Caco-2 (cell line): ENCODE measurements around the gene TMEM107. TPM values are rescaled to one million over a fixed set of nuclear protein-coding genes. Genes with fewer than 3 reads are reported as not detected.
"Not testable (repeated sequence)": the region's sequence is repeated elsewhere in the genome, so short reads cannot be mapped to it uniquely, and the experiment has no call there.

Experiments used
- BruUV-seq: library from RNA; stranded (reverse); fragments of 400-500 nt; replicated peaks from 2 replicates; lab custom pipeline; 2021; lab: Mats Ljungman, UMichigan
- CTCF ChIA-PET: fragments of 300-600 bp; sonication (Branson Sonifier 250); formaldehyde crosslinking; loops from one replicate; lab custom pipeline; 2022; ENCODE audit warnings: antibody characterized with exemption; lab: Charles Lee
- POLR2A ChIA-PET: fragments of 300-600 bp; sonication (Branson Sonifier 250); formaldehyde crosslinking; loops from one replicate; lab custom pipeline; 2022; ENCODE audit warnings: antibody characterized with exemption; lab: Charles Lee
- DNase-seq, 2 experiments: peaks; one replicate each; pipeline versions ENCODE4 v3.0.0 to v3.0.0-alpha.2; 2020 to 2022
- H3K27me3 ChIP-seq: replicated peaks from 2 replicates; pipeline ENCODE4 v1.6.0; 2011; ENCODE audit warnings: low read length; ENCODE audit not compliant: control insufficient read depth, insufficient read depth
- H3K36me3 ChIP-seq: 2 replicates; pipeline ENCODE4 v1.5.1; 2011; ENCODE audit warnings: low read length; ENCODE audit not compliant: control insufficient read depth, insufficient read depth
- H3K4me1 ChIP-seq: fragments of 250-450 bp; sonication (Bioruptor Pico); 2 replicates; pipeline ENCODE4 v1.5.1; 2020; ENCODE audit warnings: mild to moderate bottlenecking
- H3K4me3 ChIP-seq: 2 replicates; pipeline ENCODE4 v1.5.1; 2011; ENCODE audit warnings: low read depth, mild to moderate bottlenecking, control low read depth, low read length
- H3K9me3 ChIP-seq: fragments of 250-450 bp; sonication (Bioruptor Pico); 2 replicates; pipeline ENCODE4 v1.5.1; 2020; ENCODE audit warnings: mild to moderate bottlenecking, moderate library complexity
- H3K27ac Mint-ChIP-seq: one replicate; pipeline ENCODE4 v1.8.0; 2022; ENCODE audit warnings: mixed read lengths; ENCODE audit not compliant: unreplicated experiment
- H3K27me3 Mint-ChIP-seq: one replicate; pipeline ENCODE4 v1.8.0; 2022; ENCODE audit warnings: mixed read lengths; ENCODE audit not compliant: insufficient read depth, unreplicated experiment
- H3K36me3 Mint-ChIP-seq: one replicate; pipeline ENCODE4 v1.8.0; 2022; ENCODE audit warnings: mild to moderate bottlenecking, mixed read lengths; ENCODE audit not compliant: insufficient read depth, unreplicated experiment
- H3K4me1 Mint-ChIP-seq: one replicate; pipeline ENCODE4 v1.8.0; 2022; ENCODE audit warnings: low read depth, mixed read lengths; ENCODE audit not compliant: unreplicated experiment
- H3K4me3 Mint-ChIP-seq: one replicate; pipeline ENCODE4 v1.8.0; 2022; ENCODE audit warnings: mild to moderate bottlenecking, moderate library complexity, mixed read lengths; ENCODE audit not compliant: unreplicated experiment
- H3K9me3 Mint-ChIP-seq: one replicate; pipeline ENCODE4 v1.8.0; 2022; ENCODE audit warnings: mixed read lengths; ENCODE audit not compliant: unreplicated experiment
- intact Hi-C: fragments of 100-400 bp; cut with micrococcal nuclease; formaldehyde crosslinking; loops from one replicate; pipeline ENCODE4 v1.10.0; 2022; ENCODE audit not compliant: unreplicated experiment
- total RNA-seq: library from RNA; stranded (reverse); gene quantifications from 2 replicates; pipeline ENCODE4 v1.2.3, GENCODE V29; 2022
- TF ChIP-seq, protein P1 (sequence below), 2 experiments: fragments of 200-600 bp in 1 of 2; IDR thresholded peaks; 1 replicate in 1 of 2; 2 replicates in 1 of 2; pipeline versions ENCODE4 v1.5.1 to v1.8.0; 2011 to 2022; ENCODE audit warnings: antibody characterized with exemption in 1 of 2, control low read depth in 1 of 2, inconsistent platforms in 1 of 2, low read depth in 1 of 2, low read length in 1 of 2, mild to moderate bottlenecking in 1 of 2, moderate library complexity in 1 of 2; ENCODE audit not compliant: insufficient read depth in 1 of 2, severe bottlenecking in 1 of 2, unreplicated experiment in 1 of 2

The TMEM107 gene
- total RNA-seq, 1 experiment from 2014 or later: 5.4 TPM

DNA sequence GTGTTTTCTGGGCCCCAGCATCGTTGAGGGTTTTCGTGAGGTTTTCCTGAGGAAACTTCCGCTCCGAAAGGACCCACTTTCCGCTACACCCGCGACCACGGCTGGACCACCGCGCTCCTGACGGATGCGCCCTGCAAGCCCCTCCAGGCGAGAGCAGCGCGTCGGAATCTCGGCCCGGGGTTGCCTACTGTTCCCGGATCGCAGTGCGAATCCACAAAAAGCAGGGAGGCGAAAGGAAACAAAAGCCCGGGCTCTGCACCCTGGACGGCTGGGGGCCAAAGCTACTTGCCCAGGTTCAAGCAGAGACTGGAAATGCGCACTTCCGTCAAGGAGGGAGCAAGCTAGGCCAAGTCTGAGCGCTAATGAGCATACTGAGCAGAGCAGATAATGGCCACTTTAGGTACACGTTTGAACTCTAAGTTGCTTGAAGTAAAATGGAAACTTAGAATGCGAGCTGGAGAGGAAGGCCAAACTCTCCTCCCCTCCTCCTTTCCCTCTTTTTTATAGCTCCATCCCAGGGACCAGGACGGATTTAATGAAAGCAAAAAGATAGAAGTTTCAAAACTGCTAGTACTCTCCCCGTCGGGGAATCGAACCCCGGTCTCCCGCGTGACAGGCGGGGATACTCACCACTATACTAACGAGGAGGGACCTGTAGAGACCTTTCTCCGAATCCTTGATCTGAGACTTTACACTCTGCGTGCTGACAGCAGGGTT, 45.6 kb upstream of the TMEM107 start:
- H3K9me3 Mint-ChIP-seq: no peaks in the 10 kb centered on the region
- CTCF ChIA-PET: interaction anchor here (0.6 to 1.6 kb wide), 4 partner anchors 11 to 48 kb away, joined by 3 to 4 read pairs (median 4); partner anchors contain the start of gene AURKB
- no peaks in the 10 kb centered on the region for H3K4me1 ChIP-seq
- H3K27me3 Mint-ChIP-seq: peaks cover 2% of the 10 kb centered on the region
- BruUV-seq: no TSS peak
- no peaks in the 10 kb centered on the region for H3K9me3 ChIP-seq
- peak; percentile 72 to 83 for DNase-seq
- POLR2A ChIA-PET: interaction anchor here (0.5 to 2.2 kb wide), 11 partner anchors 12 to 776 kb away, joined by 3 to 24 read pairs (median 5); partner anchors contain the start of genes AURKB, CTC1, SLC25A35 and TMEM107
- peak overlapping the region; percentile 66 for H3K4me3 ChIP-seq
- H3K27ac Mint-ChIP-seq: peak overlapping the region; percentile 96
- H3K4me1 Mint-ChIP-seq: peaks cover 17% of the 10 kb centered on the region
- TF ChIP-seq, protein P1, sequence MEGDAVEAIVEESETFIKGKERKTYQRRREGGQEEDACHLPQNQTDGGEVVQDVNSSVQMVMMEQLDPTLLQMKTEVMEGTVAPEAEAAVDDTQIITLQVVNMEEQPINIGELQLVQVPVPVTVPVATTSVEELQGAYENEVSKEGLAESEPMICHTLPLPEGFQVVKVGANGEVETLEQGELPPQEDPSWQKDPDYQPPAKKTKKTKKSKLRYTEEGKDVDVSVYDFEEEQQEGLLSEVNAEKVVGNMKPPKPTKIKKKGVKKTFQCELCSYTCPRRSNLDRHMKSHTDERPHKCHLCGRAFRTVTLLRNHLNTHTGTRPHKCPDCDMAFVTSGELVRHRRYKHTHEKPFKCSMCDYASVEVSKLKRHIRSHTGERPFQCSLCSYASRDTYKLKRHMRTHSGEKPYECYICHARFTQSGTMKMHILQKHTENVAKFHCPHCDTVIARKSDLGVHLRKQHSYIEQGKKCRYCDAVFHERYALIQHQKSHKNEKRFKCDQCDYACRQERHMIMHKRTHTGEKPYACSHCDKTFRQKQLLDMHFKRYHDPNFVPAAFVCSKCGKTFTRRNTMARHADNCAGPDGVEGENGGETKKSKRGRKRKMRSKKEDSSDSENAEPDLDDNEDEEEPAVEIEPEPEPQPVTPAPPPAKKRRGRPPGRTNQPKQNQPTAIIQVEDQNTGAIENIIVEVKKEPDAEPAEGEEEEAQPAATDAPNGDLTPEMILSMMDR (IDR thresholded peaks at IDR 0.05; ENCODE audit: insufficient read depth in 1 of 2, low read depth in 1 of 2, low read length in 1 of 2, severe bottlenecking in 1 of 2, unreplicated experiment in 1 of 2): no peak
- peak overlapping the region; percentile 90 for H3K4me3 Mint-ChIP-seq
- intact Hi-C loops: loop anchor here (1.0 kb wide), 1 partner anchor 35 kb away; no protein-coding TSS in a partner anchor
- no peaks in the 10 kb centered on the region for H3K36me3 ChIP-seq
- no peaks in the 10 kb centered on the region for H3K27me3 ChIP-seq
- peaks cover 50% of the 10 kb centered on the region for H3K36me3 Mint-ChIP-seq

DNA sequence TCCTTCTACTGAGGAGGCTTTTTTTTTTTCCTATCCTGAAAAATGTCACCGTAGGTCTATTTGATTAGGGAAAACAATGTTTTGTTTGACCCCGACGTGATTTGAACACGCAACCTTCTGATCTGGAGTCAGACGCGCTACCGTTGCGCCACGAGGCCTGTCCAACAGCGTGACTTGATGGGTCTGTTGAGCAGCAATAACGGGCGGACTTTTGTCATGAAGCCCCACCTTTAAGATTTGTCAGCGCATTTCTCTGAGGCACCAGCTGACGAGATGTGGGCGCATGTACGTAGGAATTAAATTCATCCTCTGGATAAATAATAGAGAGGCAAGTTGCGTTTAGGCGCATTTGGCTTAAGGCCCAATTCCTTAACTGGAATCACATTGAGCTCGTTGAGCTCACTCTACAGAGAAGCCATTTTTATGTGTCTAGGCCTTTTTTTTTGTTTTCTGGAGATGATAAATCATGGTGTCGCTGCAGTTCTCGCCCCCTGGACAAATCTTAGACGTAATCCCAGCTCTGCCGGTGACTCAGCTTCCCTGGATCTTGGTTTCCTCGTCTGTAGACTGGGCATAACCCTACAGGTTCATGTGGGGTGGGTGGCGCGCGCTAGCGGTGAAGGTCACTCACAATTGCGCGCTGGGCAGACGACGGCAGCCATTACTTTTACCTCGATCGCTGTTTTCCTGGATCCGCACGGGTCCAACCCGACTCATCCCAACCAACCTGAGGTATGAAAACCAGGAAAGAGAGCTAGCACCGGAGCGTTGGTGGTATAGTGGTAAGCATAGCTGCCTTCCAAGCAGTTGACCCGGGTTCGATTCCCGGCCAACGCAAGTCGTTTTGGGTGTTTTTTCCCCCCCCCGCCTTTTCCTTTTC, 44.8 kb upstream of the TMEM107 start:
- Mint-ChIP-seq H3K27ac (peak overlapping the region; percentile 96), H3K9me3 (no peaks in the 10 kb centered on the region), H3K4me1 (peaks cover 16% of the 10 kb centered on the region), H3K4me3 (peak overlapping the region; percentile 90), H3K36me3 (peaks cover 42% of the 10 kb centered on the region), H3K27me3 (peaks cover 2% of the 10 kb centered on the region)
- H3K4me1 ChIP-seq: no peaks in the 10 kb centered on the region
- TF ChIP-seq, protein P1 (IDR thresholded peaks at IDR 0.05; ENCODE audit: insufficient read depth in 1 of 2, low read depth in 1 of 2, low read length in 1 of 2, severe bottlenecking in 1 of 2, unreplicated experiment in 1 of 2): no peak
- no TSS peak for BruUV-seq
- ChIA-PET CTCF (interaction anchor here (1.4 to 1.6 kb wide), 2 partner anchors 11 to 31 kb away, joined by 4 read pairs; partner anchors contain the start of gene AURKB), POLR2A (interaction anchor here (0.5 to 2.2 kb wide), 10 partner anchors 11 to 761 kb away, joined by 3 to 24 read pairs (median 5); partner anchors contain the start of genes AURKB, BORCS6, CTC1 and SLC25A35)
- H3K27me3 ChIP-seq: no peaks in the 10 kb centered on the region
- intact Hi-C loops: no loop called here
- peak; percentile 83 to 89 for DNase-seq
- H3K9me3 ChIP-seq: no peaks in the 10 kb centered on the region
- H3K4me3 ChIP-seq: peak overlapping the region; percentile 66
- no peaks in the 10 kb centered on the region for H3K36me3 ChIP-seq

DNA sequence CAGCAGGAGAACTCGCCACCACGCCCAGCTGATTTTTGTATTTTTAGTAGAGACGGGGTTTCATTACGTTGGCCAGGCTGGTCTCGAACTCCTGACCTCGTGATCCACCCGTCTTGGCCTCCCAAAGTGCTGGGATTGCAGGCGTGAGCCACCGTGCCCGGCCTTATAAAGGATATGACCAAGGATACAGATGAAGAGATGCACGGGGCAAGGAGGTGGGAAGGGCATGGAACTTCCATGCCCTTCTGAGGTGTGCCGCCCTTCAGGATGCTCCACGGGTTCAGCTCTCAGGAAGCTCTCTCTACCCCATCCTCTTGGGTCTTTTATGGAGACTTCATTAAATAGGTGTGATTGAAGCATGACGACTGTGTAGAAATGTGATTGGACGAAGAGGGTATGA, 37.8 kb upstream of the TMEM107 start:
- H3K4me1 ChIP-seq, BruUV-seq, CTCF ChIA-PET, H3K9me3 Mint-ChIP-seq, H3K27me3 Mint-ChIP-seq, intact Hi-C loops, DNase-seq, H3K27ac Mint-ChIP-seq, H3K4me3 ChIP-seq, H3K36me3 ChIP-seq, H3K27me3 ChIP-seq, H3K9me3 ChIP-seq, H3K4me3 Mint-ChIP-seq: not testable (repeated sequence)
- peaks cover 23% of the 10 kb centered on the region for H3K36me3 Mint-ChIP-seq
- H3K4me1 Mint-ChIP-seq: peaks cover 14% of the 10 kb centered on the region
- POLR2A ChIA-PET: interaction anchor here (1.1 kb wide), 1 partner anchor 22 kb away, joined by 3 read pairs; no protein-coding TSS in a partner anchor
